K562 (cell line): Measurements from ENCODE around the gene CASP9. TPM values are rescaled to one million over a fixed set of nuclear protein-coding genes. Genes with fewer than 3 reads are reported as not detected.

Experiments
- ATAC-seq: fragments of 200-7000 bp; cut with Tn5 transposase; 3 replicates; pipeline ENCODE4 v1.9.1; 2020; ENCODE audit warnings: moderate library complexity
- BruUV-seq: library from RNA; stranded (reverse); fragments of 400-500 nt; replicated peaks from 2 replicates; lab custom pipeline; 2021; lab: Mats Ljungman, UMichigan
- CTCF ChIA-PET: fragments of 300-600 bp; formaldehyde crosslinking; extraction: SDS; loops from one replicate; lab custom pipeline; 2021; ENCODE audit warnings: low intra/inter-chr PET ratio; lab: Yijun Ruan, JAX
- POLR2A ChIA-PET: fragments of 300-600, 350-650 bp; sonication (Branson Sonifier 250); formaldehyde crosslinking; extraction: SDS; loops from one replicate; lab custom pipeline; 2021; ENCODE audit warnings: antibody characterized with exemption, inconsistent platforms; lab: Yijun Ruan, JAX
- DNase-seq, 4 experiments: peaks; one replicate each; pipeline versions ENCODE4 v3.0.0 to v3.0.0-alpha.2; 2011 to 2018; ENCODE audit warnings: low spot score in 3 of 4, mixed read lengths in 3 of 4; ENCODE audit errors: extremely low read depth in 1 of 4
- FAIRE-seq: peaks from 2 replicates; lab custom pipeline; 2011; peaks lifted over from hg19 to GRCh38; lab: Jason Lieb, UNC
- H2AFZ ChIP-seq: 2 replicates; pipeline ENCODE4 v1.6.0; 2011; ENCODE audit warnings: low read depth, low read length, control low read depth, inconsistent platforms
- H3K27ac ChIP-seq: fragments of 200-600 bp; 3 replicates; pipeline ENCODE4 v1.8.0; 2011; ENCODE audit warnings: low read depth, mild to moderate bottlenecking, control low read depth, inconsistent platforms, low read length, moderate library complexity, mixed read lengths; ENCODE audit errors: extremely low read depth
- H3K27me3 ChIP-seq, 2 experiments: fragments of 300-600 bp in 1 of 2; 2 replicates in 1 of 2; 3 replicates in 1 of 2; pipeline versions ENCODE4 v1.6.0 to v1.8.0; 2011; ENCODE audit warnings: inconsistent platforms in 2 of 2, low read length in 2 of 2, mild to moderate bottlenecking in 1 of 2, mixed read lengths in 1 of 2, moderate library complexity in 1 of 2; ENCODE audit not compliant: control insufficient read depth in 2 of 2, insufficient read depth in 2 of 2
- H3K36me3 ChIP-seq: fragments of 300-600 bp; 3 replicates; pipeline ENCODE4 v1.8.0; 2011; ENCODE audit warnings: mild to moderate bottlenecking, low read length, inconsistent platforms; ENCODE audit not compliant: control insufficient read depth, insufficient read depth
- H3K4me1 ChIP-seq, 2 experiments: fragments of 200-600 bp in 1 of 2; replicated peaks in 1 of 2; 2 replicates in 1 of 2; 3 replicates in 1 of 2; pipeline versions ENCODE4 v1.5.1 to v1.8.0; 2011; ENCODE audit warnings: inconsistent platforms in 2 of 2, low read length in 2 of 2, mild to moderate bottlenecking in 1 of 2, mixed read lengths in 1 of 2, moderate library complexity in 1 of 2; ENCODE audit not compliant: control insufficient read depth in 2 of 2, insufficient read depth in 2 of 2
- H3K4me2 ChIP-seq: 2 replicates; pipeline ENCODE4 v1.6.1; 2011; ENCODE audit warnings: low read length, control low read depth, inconsistent platforms, mixed read lengths; ENCODE audit not compliant: insufficient read depth
- H3K4me3 ChIP-seq: fragments of 200-600 bp; sonication (generic), shearing (Covaris generic); 2 replicates; pipeline ENCODE4 v1.5.1; 2016; ENCODE audit warnings: control low read depth, inconsistent platforms
- H3K79me2 ChIP-seq: fragments of 200-600 bp; 3 replicates; pipeline ENCODE4 v1.8.0; 2011; ENCODE audit warnings: low read length, inconsistent platforms; ENCODE audit not compliant: control insufficient read depth, insufficient read depth
- H3K9ac ChIP-seq, 2 experiments: 2 replicates each; pipeline versions ENCODE4 v1.6.0 to v1.6.1; 2011; ENCODE audit warnings: low read depth in 2 of 2, low read length in 2 of 2, control low read depth in 1 of 2, inconsistent platforms in 1 of 2, mild to moderate bottlenecking in 1 of 2, mixed read lengths in 1 of 2; ENCODE audit not compliant: insufficient read depth in 1 of 2
- H3K9me1 ChIP-seq: one replicate; pipeline ENCODE4 v1.6.0; 2011; ENCODE audit warnings: inconsistent platforms, mild to moderate bottlenecking, low read length, moderate library complexity; ENCODE audit not compliant: control insufficient read depth, insufficient read depth
- H3K9me3 ChIP-seq: replicated peaks from 2 replicates; pipeline ENCODE4 v1.5.1; 2011; ENCODE audit warnings: low read depth, low read length, inconsistent platforms; ENCODE audit not compliant: control insufficient read depth, insufficient read depth
- H4K20me1 ChIP-seq: replicated peaks from 2 replicates; pipeline ENCODE4 v1.6.1; 2011; ENCODE audit warnings: low read length, inconsistent platforms, mixed read lengths; ENCODE audit not compliant: control insufficient read depth, insufficient read depth
- EGR1 ChIP-seq: fragments of 450-650 bp; conservative IDR thresholded peaks from 2 replicates; pipeline ENCODE4 v1.6.1; 2017; ENCODE audit warnings: mild to moderate bottlenecking
- KDM1A ChIP-seq, 2 experiments: fragments of 450-650 bp; IDR thresholded peaks; 2 replicates each; pipeline ENCODE4 v1.6.1; 2016; ENCODE audit warnings: mild to moderate bottlenecking in 2 of 2
- RBM14 ChIP-seq: fragments of 200-400 bp; formaldehyde crosslinking; IDR thresholded peaks from 2 replicates; pipeline ENCODE4 v1.6.1; 2018; ENCODE audit warnings: low read depth, mild to moderate bottlenecking, low read length, moderate library complexity, borderline replicate concordance; ENCODE audit not compliant: insufficient read depth
- SNAPC5 ChIP-seq: fragments of 250-450 bp; sonication (Bioruptor Pico); IDR thresholded peaks from 2 replicates; pipeline ENCODE4 v1.8.0; 2021; ENCODE audit warnings: moderate library complexity, mild to moderate bottlenecking, inconsistent platforms
- ZNF121 ChIP-seq: sonication (generic); formaldehyde crosslinking; conservative IDR thresholded peaks from 2 replicates; pipeline ENCODE4 v1.8.0; 2022; ENCODE audit warnings: missing genetic modification reagents
- ZNF583 ChIP-seq: fragments of 250-450 bp; sonication (Bioruptor Pico); IDR thresholded peaks from 2 replicates; pipeline ENCODE4 v1.4.0; 2020
- ZNF592 ChIP-seq: fragments of 450-650 bp; IDR thresholded peaks from 2 replicates; pipeline ENCODE4 v1.6.1; 2017; ENCODE audit warnings: antibody characterized with exemption, mild to moderate bottlenecking
- ZNF655 ChIP-seq: fragments of 250-450 bp; sonication (Bioruptor Pico); IDR thresholded peaks from 2 replicates; pipeline ENCODE4 v1.5.0; 2021
- WGBS: fragments of 100-300 bp; shearing (Covaris generic); methylation state at CpG from one replicate; pipeline ENCODE4 v1.1.6; 2016; ENCODE audit warnings: low coverage, mixed read lengths; ENCODE audit not compliant: insufficient coverage; ENCODE audit errors: missing lambda C conversion rate; 5-methylcytosine and 5-hydroxymethylcytosine counted together
- in situ Hi-C: fragments of 300-500 bp; cut with MboI; formaldehyde crosslinking; loops from 4 replicates; pipeline ENCODE4 v1.15.0; 2018; ENCODE audit warnings: inconsistent platforms, mixed read lengths
- intact Hi-C: fragments of 100-400 bp; cut with micrococcal nuclease; formaldehyde crosslinking; loops from 2 replicates; pipeline ENCODE4 v1.14.2; 2022
- polyA plus RNA-seq, 8 experiments: library from polyadenylated mRNA; depleted of rRNA in 4 of 8; stranded (reverse) in 5 of 8; unstranded in 3 of 8; fragments of >200 nt; fragmentation: Nextera tagmentation in 2 of 8; fragmentation: Illumina TruSeq in 1 of 8; extraction: Ambion mirVana in 2 of 8; extraction: Trizol in 1 of 8; gene quantifications; 2 replicates each; pipeline versions ENCODE4 v1.2.1 to v1.2.3, GENCODE V29; 2011 to 2014; ENCODE audit warnings: inconsistent platforms in 1 of 8, missing spikeins in 1 of 8
- total RNA-seq, 7 experiments: library from RNA; depleted of rRNA in 6 of 7; stranded (reverse); fragments of >200 nt in 6 of 7; fragmentation: Illumina TruSeq in 2 of 7; extraction: Trizol in 2 of 7; gene quantifications; 2 replicates each; pipeline versions ENCODE4 v1.2.1 to v1.2.3, GENCODE V29; 2011 to 2021; ENCODE audit warnings: low replicate concordance in 1 of 7

CASP9 gene
- total and polyA plus RNA-seq, 9 of the 15 experiments (the other 6 are each of a cell fraction or from before 2014, with no cell fraction given): 10.8 to 54.1 (median 30.7) TPM

- Histone ChIP-seq H3K27me3 (no peaks in the 10 kb centered on the region), H3K36me3 (peaks cover 36% of the 10 kb centered on the region), H3K27ac (no peak overlapping the region), H2AFZ (no peak overlapping the region), H3K4me3 (no peak overlapping the region), H3K4me2 (no peak overlapping the region), H3K9me3 (no peaks in the 10 kb centered on the region), H3K79me2 (peaks cover 45% of the 10 kb centered on the region), H3K9ac (no peak overlapping the region), H3K4me1 (peaks cover 14 to 37% of the 10 kb centered on the region in 2 experiments), H3K9me1 (no peaks in the 10 kb centered on the region), H4K20me1 (no peaks in the 10 kb centered on the region)
- CTCF ChIA-PET: interaction anchor here (0.6 kb wide), 1 partner anchor 328 kb away, joined by 3 read pairs; the partner anchor contains the start of gene SPEN
- DNase-seq (no peak), ATAC-seq (no peak), FAIRE-seq (no peak)
- in situ Hi-C loops (no loop called here), intact Hi-C loops (loop anchor here (10.0 kb wide), 1 partner anchor 315 kb away; no protein-coding TSS in a partner anchor)
- no TSS peak for BruUV-seq
- POLR2A ChIA-PET: interaction anchor here (0.7 kb wide), 1 partner anchor 18 kb away, joined by 3 read pairs; no protein-coding TSS in a partner anchor
- WGBS: 73% methylated on average over 3 of the region's 3 CpGs
- no peak for TF ChIP-seq ZNF592
- no peak for TF ChIP-seq ZNF583
- no peak for TF ChIP-seq RBM14
- peak; percentile 84 for TF ChIP-seq ZNF121 (CRISPR knock-in tag)
- peak in 1 of 2 experiments; percentile 23; a peak in 1 of 4 replicates for TF ChIP-seq KDM1A (IDR thresholded peaks at IDR 0.05)
- no peak for TF ChIP-seq SNAPC5 (CRISPR knock-in tag)
- no peak for TF ChIP-seq EGR1
- TF ChIP-seq ZNF655 (CRISPR knock-in tag): no peak
Measured at GRCh38 chr1:15519625-15520024, 4.4 kb downstream of the CASP9 start.
